Mesothelial cell of epicardium (in vitro differentiated cells): ENCODE data around the gene COL27A1. TPM values are rescaled to one million over a fixed set of nuclear protein-coding genes. Genes with fewer than 3 reads are reported as not detected.

Experiments used
- DNase-seq, 2 experiments: peaks; one replicate each; pipeline ENCODE4 v3.0.0; 2021; ENCODE audit warnings: low spot score in 2 of 2; ENCODE audit not compliant: unreplicated experiment in 2 of 2
- H3K27ac Mint-ChIP-seq: 2 replicates; pipeline ENCODE4 v1.8.0; 2021; ENCODE audit warnings: mixed read lengths
- H3K27me3 Mint-ChIP-seq: 2 replicates; pipeline ENCODE4 v1.8.0; 2021; ENCODE audit warnings: low read depth, mixed read lengths
- H3K36me3 Mint-ChIP-seq: 2 replicates; pipeline ENCODE4 v1.8.0; 2021; ENCODE audit warnings: mixed read lengths
- H3K4me1 Mint-ChIP-seq: 2 replicates; pipeline ENCODE4 v1.8.0; 2021; ENCODE audit warnings: mixed read lengths
- H3K4me3 Mint-ChIP-seq: 2 replicates; pipeline ENCODE4 v1.8.0; 2021; ENCODE audit warnings: mild to moderate bottlenecking, moderate library complexity, mixed read lengths
- H3K9me3 Mint-ChIP-seq: 2 replicates; pipeline ENCODE4 v1.8.0; 2021; ENCODE audit warnings: mixed read lengths
- CTCF ChIP-seq: fragments of 200-600 bp; sonication (generic); IDR thresholded peaks from one replicate; pipeline ENCODE4 v1.5.0; 2021; ENCODE audit warnings: antibody characterized with exemption; ENCODE audit not compliant: unreplicated experiment
- total RNA-seq: library from RNA; stranded (reverse); gene quantifications from 3 replicates; pipeline ENCODE4 v1.2.1, GENCODE V29; 2021

COL27A1 gene
- total RNA-seq, 1 donor from 2014 or later = 138 TPM

DNA sequence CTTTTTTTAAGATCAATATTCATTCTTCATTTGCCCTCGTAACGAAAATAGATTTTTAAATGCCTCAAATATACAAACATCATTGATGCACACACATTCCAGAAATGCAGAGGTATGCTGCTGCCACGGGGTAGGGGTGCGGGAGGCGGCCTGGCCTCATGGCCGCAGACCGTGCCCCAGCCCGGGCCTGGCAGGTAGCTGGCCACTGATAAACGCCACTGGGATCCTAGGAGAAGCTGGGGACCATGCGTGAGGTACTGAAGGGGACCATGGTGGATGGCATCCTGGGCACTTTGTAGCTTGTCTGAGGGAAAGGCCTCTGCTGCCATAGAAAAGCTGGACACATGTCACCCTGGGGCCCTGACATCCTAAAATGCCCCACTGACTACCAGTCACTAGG lies 180.8 kb downstream of the COL27A1 start:
- H3K27ac Mint-ChIP-seq = no peak overlapping the region
- DNase-seq = no peak
- H3K36me3 Mint-ChIP-seq = peaks cover 29% of the 10 kb centered on the region
- H3K4me1 Mint-ChIP-seq = no peaks in the 10 kb centered on the region
- no peak overlapping the region for H3K4me3 Mint-ChIP-seq
- H3K27me3 Mint-ChIP-seq = no peaks in the 10 kb centered on the region
- no peak for TF ChIP-seq CTCF
- H3K9me3 Mint-ChIP-seq = peaks cover 4% of the 10 kb centered on the region

DNA sequence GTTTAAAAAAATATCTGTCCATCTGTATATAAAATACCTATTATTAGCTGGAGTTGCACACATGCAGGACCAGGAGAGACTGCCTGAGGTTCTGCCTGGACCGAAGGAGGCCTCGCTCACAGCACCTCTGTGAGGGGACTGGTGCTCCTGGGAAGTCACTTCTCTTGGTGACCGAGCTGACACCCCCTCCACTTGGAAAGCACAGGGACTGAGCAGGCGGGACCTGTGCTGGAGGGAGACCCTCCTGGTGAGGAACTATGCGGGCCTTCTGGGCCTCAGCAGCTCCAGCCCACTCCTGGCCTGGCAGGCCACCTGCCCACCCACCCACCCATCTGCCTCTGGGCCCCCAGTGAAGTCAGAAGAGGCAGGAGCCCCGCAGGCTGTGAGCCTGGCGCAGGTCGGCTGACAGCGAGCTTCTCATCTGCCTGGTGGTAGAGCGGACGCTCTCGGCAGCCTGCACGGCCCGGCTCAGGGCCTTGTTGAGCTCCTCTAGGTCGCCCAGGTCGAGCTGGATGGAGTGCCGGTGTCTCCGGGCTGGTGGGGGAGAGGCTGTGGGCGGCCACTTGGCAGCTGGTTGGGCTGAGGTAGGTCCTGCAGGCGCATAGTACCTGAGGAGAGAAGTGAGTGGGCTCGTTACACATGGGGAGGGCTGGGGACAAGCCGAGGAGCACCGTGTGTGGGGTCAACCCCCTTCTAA lies 181.5 kb downstream of the COL27A1 start:
- no peak for TF ChIP-seq CTCF
- Mint-ChIP-seq H3K4me3 (no peak overlapping the region), H3K27ac (no peak overlapping the region), H3K4me1 (no peaks in the 10 kb centered on the region), H3K9me3 (peaks cover 4% of the 10 kb centered on the region), H3K36me3 (peaks cover 33% of the 10 kb centered on the region), H3K27me3 (no peaks in the 10 kb centered on the region)
- DNase-seq = no peak

DNA sequence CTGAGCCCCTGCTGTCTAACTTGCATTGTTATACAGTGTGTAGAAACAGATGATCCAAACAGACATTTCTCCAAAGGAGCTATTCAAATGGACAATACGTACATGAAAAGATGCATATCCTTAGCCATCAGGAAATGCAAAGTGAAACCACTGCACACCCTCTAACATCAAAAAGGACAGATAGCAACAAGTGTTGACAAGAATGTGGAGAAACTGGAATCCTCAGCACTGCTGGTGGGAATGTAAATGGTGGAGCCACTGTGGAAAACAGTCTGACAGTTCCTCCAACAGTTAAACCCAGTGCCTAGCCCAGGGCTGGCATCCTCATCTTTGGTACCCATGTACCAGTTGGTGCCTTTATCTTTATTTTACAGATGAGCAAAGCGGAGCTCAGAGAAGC lies 182.8 kb downstream of the COL27A1 start:
- Mint-ChIP-seq H3K36me3 (peaks cover 34% of the 10 kb centered on the region), H3K27ac (no peak overlapping the region), H3K4me3 (no peak overlapping the region), H3K9me3 (peaks cover 4% of the 10 kb centered on the region), H3K27me3 (no peaks in the 10 kb centered on the region), H3K4me1 (no peaks in the 10 kb centered on the region)
- no peak for DNase-seq
- TF ChIP-seq CTCF = no peak

GRCh38 chr9:114339130-114339908 lies 184.0 kb downstream of the COL27A1 start:
- Mint-ChIP-seq H3K9me3 (peaks cover 4% of the 10 kb centered on the region), H3K4me1 (no peaks in the 10 kb centered on the region), H3K27ac (no peak overlapping the region), H3K4me3 (no peak overlapping the region), H3K36me3 (peaks cover 41% of the 10 kb centered on the region), H3K27me3 (no peaks in the 10 kb centered on the region)
- peak; percentile 57 for TF ChIP-seq CTCF
- no peak for DNase-seq

DNA sequence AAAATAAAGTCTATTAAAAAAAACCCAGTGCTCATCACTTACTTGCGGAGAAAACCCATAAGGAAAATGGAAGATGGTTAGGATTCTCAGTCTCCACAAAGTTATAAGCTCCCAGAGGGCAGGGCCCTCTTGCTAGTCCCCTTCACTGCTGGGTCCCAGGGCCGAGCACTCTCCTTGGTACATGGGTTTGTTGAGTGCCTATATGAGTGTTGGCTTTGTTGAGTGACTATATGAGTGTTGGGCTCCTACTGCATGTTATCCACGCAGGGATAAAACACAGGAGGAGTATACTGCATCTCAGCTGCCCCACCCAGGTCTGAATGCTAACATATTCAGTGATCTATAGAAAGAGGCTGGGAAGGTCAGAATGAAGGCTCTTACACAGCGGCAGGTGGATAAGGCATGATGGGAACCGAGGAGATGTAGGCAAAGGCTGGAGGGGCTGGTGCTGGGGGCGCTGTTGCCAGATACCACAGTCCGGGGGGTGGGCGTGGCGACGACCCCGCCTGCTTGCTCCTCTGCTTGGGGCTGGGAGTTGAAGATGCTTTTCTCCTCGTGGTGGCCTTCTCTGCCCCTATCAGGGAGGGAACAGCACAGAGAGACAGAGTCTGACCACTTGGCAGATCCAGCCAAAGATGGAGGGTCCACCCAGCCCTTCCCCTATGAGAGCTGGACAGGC lies 186.0 kb downstream of the COL27A1 start:
- no peak for TF ChIP-seq CTCF
- H3K9me3 Mint-ChIP-seq = peaks cover 4% of the 10 kb centered on the region
- H3K4me3 Mint-ChIP-seq = no peak overlapping the region
- H3K27ac Mint-ChIP-seq = no peak overlapping the region
- DNase-seq = no peak
- peaks cover 53% of the 10 kb centered on the region for H3K36me3 Mint-ChIP-seq
- no peaks in the 10 kb centered on the region for H3K27me3 Mint-ChIP-seq
- H3K4me1 Mint-ChIP-seq = no peaks in the 10 kb centered on the region
